ENCODE measurements around the gene VPS35. TPM values are rescaled to one million over a fixed set of nuclear protein-coding genes. Genes with fewer than 3 reads are reported as not detected.

Gene VPS35
- total and polyA plus RNA-seq, 10 of the 15 experiments (the other 5 are each of a cell fraction or from before 2014, with no cell fraction given) = 28.5 to 125 (median 60.6) TPM

- Histone ChIP-seq H4K20me1 (ENCODE audit: control insufficient read depth, insufficient read depth) (no peaks in the 10 kb centered on the region), H3K79me2 (ENCODE audit: control insufficient read depth, insufficient read depth, low read length) (no peaks in the 10 kb centered on the region), H3K9ac (ENCODE audit: control insufficient read depth, insufficient read depth, low read length) (no peak overlapping the region), H3K36me3 (ENCODE audit: control insufficient read depth in 2 of 2, insufficient read depth in 2 of 2, low read length in 1 of 2) (no peaks in the 10 kb centered on the region), H3K27me3 (replicated peaks in 1 of 2; ENCODE audit: control insufficient read depth in 2 of 2, insufficient read depth in 2 of 2, low read length in 1 of 2) (no peaks in the 10 kb centered on the region), H3K4me2 (ENCODE audit: control insufficient read depth, insufficient read depth) (no peak overlapping the region), H2AFZ (ENCODE audit: control insufficient read depth, low read depth, low read length) (no peak overlapping the region), H3K4me3 (no peak overlapping the region), H3K9me3 (replicated peaks; ENCODE audit: control insufficient read depth, insufficient read depth, low read length) (no peaks in the 10 kb centered on the region), H3K4me1 (ENCODE audit: control insufficient read depth, insufficient read depth, low read length) (no peaks in the 10 kb centered on the region), H3K27ac (ENCODE audit: control insufficient read depth, insufficient read depth) (no peak overlapping the region)
- ChIA-PET RAD21 (ENCODE audit: unreplicated experiment) (no interaction called here), SMC1A (ENCODE audit: uncharacterized antibody, unreplicated experiment) (interaction anchor here (0.7 kb wide), 1 partner anchor 10 kb away, joined by 3 read pairs; no protein-coding TSS in a partner anchor), CTCF (interaction anchor here (0.6 kb wide), 1 partner anchor 215 kb away, joined by 3 read pairs; no protein-coding TSS in a partner anchor), POLR2A (no interaction called here)
- ATAC-seq (no peak), DNase-seq (ENCODE audit: low read depth, low spot score) (no peak), FAIRE-seq (no peak)
- no TSS peak for BruUV-seq (replicated peaks)
- in situ Hi-C loops (cut with MboI) (no loop called here), intact Hi-C loops (cut with micrococcal nuclease; ENCODE audit: unreplicated experiment) (no loop called here)
- TF ChIP-seq CREM (IDR thresholded peaks at IDR 0.05; ENCODE audit: low read depth) (no peak), NRF1 (conservative IDR thresholded peaks at IDR 0.05; ENCODE audit: low read depth, low read length) (no peak), CEBPB (IDR thresholded peaks at IDR 0.05; ENCODE audit: borderline replicate concordance in 1 of 2, low read depth in 2 of 2, low read length in 2 of 2) (no peak), CHD2 (IDR thresholded peaks at IDR 0.05; ENCODE audit: borderline replicate concordance, low read depth, low read length) (no peak), GATAD2B (conservative IDR thresholded peaks at IDR 0.05; ENCODE audit: low read depth) (no peak), SMC3 (IDR thresholded peaks at IDR 0.05; ENCODE audit: borderline replicate concordance, low read length) (no peak), RAD51 (IDR thresholded peaks at IDR 0.05) (no peak), ZZZ3 (IDR thresholded peaks at IDR 0.05; ENCODE audit: control insufficient read depth, insufficient read length, low read depth) (no peak), ZSCAN29 (IDR thresholded peaks at IDR 0.05) (no peak), HSF1 (IDR thresholded peaks at IDR 0.05; ENCODE audit: low read depth, low read length) (no peak), TAF1 (IDR thresholded peaks at IDR 0.05; ENCODE audit: borderline replicate concordance, low read depth, low read length) (no peak), JUNB (IDR thresholded peaks at IDR 0.05) (no peak), NKRF (conservative IDR thresholded peaks at IDR 0.05) (no peak), JUND (IDR thresholded peaks at IDR 0.05; ENCODE audit: low read depth, low read length) (no peak)
- 45% methylated on average over 9 of the region's 9 CpGs for WGBS (ENCODE audit: insufficient coverage, insufficient replicate concordance, low lambda C conversion rate, missing lambda C conversion rate)
Measured at GRCh38 chr16:46638947-46639925, 49.7 kb downstream of the VPS35 start.

All from GM12878 (cell line).